GM18909 (cell line): ENCODE results near the gene B3GAT1.

ENCODE experiments used
- ATAC-seq: cut with Tn5 transposase; IDR thresholded peaks from one replicate; pipeline ENCODE4 v1.9.1; 2021; ENCODE audit warnings: mild to moderate bottlenecking; ENCODE audit not compliant: unreplicated experiment, poor library complexity

B3GAT1 gene

DNA sequence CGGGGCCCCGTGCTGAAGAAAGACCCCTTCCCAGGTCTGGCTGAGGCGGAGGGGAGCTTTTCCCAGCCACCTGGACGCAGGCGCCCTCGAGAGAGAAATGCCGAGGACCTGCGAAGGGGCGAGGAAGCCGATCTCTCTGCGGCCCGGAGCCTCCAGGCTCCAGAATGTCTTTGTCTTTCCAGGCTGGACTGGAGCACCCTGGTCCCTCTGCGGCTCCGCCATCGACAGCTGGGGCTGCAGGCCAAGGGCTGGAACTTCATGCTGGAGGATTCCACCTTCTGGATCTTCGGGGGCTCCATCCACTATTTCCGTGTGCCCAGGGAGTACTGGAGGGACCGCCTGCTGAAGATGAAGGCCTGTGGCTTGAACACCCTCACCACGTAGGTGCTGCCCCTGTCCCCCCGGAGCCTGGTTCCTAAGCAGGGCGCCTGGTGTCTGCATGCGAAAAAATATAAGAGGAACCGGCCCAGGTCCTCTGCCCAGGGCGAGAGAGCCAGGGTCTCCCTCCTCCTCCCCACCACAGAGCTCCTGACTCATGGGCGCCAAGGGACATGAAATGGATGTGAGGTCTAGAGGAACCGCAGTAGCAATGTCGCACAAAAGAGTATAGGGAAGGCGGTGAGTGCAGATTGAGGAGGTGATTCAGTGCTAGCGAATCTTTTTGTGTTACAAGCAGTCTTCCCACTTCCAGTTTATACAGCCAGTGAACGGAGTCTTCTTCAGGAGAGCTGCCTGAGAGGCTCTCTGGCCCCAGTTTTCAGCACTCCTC is 69.3 kb downstream of the B3GAT1 start:
- no peak for ATAC-seq

DNA sequence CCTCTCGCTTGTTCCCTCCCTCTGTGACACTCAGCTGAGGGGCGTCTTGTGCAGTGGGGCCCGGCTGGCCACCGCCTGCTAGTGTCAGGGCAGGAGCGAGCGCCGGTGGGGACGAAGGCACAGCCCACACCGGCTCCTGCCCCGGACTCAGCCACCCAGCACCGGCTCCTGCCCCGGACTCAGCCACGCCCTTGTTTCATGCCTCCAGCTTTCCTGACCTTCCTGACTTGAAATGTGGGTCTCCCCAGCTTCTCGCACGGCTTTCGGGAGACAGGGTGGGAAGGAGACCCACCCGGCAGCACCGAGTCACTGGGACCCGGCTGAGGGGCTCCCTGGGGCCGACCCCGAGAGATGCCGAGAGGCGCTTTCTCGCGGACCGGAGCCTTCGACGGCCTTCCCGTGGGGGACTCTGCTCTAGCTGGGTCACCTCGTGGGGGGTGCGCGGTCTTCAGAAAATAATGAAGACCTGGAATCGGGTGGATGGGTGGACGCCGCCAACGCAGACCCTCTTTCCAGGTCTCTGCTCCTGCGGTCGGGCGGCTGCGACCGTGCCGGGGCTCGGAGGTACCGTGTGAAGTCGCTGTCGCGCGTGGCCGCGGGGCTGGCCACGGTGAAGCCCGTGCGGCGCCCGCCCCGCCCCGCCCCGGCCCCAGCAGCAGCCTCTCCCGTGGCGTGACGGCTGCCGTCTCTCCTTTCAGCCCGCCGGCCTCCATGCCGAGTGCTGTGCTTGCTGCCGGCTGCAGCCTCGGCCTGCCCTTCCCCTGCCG is 70.1 kb downstream of the B3GAT1 start:
- ATAC-seq: no peak

DNA sequence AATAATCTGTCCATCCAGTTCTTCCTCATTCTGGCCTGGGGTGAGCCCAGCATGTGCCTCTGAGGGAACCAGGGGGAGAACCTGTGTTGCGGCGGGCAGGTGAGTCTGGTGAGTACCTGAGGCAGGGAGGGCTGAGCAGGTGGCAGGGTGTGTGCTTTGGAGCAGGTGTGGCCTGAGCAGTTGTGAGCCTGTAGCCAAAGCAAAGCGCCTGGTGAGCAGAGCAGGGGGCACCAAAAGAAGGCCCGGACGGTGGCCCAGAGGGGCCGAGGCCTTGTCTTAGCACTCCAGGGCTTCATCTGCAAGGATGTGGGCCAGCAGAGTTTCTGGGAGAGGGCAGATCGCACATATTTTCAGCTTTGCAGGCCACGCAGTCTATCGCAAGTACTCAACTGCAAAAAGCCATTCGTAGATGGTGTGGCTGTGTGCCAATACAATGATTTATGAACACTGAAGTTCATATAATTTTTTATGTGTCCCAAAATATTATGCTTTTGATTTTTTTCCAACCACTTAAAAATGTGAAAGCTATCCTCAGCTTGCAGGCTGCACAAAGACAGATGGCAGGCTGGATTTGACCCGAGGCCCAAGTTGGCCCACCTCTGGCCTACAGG is 71.6 kb downstream of the B3GAT1 start:
- no peak for ATAC-seq

DNA sequence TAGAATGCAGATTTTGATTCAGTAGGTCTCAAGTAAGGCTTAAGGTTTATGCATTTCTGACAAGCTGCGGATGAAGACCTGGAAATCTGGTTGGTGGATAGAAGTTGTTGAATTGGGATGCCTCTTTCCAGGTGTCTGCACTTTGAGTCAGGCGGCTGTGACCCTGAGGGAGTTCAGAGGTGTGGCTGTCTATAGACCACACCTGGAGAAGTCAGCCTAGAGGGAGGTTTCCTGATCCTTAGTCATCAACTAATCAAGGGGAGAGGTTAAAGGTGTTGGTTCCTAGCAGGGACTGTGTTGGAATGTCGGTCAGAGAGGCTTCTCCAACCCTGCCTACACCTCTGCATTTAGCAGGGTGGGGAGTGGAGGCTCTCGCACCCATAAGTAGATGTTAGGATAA is 72.3 kb downstream of the B3GAT1 start:
- ATAC-seq: no peak

DNA sequence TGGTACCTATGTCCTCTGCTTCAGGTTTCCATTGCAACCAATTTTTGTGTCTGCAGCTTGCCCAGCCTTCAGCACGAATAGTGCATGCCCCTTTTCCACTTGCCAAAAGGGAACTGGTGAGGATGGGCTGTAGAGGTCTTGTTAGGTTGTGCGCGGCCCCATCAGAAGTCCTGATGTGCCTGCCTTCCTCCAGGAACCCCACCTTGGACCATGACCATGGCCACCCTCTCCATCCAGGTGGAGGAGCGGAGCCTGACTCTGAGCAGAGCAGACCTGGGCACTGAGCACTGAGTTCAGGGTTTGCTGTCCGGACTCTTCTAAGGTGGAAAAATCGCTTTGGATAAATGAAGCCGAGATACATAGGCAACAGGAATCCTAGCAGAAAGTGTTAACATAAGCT is 73.4 kb downstream of the B3GAT1 start:
- no peak for ATAC-seq

DNA sequence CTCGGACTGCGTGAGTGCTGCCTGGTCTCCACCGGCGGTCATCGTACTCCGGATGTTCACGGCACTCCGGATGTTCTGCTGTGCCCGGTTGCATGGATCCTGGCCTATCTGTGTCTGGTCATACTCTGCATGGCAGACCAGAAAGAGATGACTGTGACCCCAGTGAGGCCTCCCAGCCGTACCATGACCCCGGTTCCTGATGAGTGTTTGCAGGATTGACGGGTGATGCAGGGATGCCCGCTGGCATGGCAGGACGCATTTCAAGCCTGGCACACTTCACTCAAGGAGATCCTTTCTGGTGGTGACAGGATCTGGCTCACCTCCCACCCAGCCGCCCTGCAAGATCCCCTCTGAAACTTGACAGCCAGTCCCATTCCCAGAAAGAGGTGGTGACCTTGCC is 74.0 kb downstream of the B3GAT1 start:
- ATAC-seq: no peak

DNA sequence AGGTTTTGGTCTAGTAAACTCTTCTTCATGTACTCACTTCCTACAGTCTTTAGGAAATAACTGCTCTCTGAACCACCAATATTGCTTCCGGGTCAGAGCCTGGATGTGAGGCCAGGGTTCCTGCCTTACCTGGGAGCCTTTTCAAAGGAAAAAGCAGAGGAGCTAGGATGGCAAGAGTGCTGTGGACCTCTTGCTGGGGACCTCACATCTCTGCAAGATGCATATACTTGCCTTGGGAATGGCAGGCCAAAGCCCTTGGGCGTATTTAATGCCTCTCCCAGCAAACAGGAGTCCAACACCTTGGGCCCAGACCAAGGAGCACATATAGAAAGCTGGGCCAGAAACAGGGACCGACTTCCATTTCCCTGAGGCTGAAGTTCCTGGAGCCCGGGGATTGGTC is 75.0 kb downstream of the B3GAT1 start:
- no peak for ATAC-seq

DNA sequence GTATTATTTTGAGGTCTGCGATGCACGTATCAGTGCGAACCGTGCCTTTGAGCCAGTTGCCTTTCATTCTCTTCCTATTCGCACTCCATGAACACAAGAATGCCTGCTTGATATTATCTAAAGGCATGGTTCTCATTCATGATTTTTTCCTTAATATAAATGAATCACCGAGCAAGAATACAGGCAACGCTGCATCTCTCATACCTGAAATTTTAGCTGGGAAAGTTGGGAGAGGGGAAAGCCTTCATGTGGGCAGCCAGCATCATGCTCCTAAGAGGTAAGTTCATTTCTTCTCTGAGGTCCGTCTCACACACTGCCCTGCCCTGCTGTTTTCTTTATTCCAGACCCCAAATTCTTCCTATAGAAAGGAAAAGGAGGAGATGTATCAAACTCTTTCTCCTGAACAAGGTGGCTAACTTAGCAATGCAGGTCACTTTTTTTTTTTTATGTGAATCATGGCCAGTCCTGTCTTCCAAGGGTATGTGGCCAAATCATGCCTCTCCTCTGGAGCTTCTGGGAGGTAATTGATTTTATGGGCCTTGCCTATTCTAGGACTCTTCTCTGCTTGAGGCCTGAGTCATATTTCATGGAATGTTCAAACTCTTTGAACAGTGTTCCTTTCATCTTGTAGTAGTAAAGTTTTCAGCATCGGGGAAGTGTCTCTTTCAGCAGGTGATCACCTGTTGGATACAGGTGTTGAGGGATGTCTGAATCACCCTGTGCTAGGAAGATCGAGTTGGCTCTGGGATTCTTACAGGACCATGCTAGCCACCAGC is 77.1 kb downstream of the B3GAT1 start:
- ATAC-seq: no peak

DNA sequence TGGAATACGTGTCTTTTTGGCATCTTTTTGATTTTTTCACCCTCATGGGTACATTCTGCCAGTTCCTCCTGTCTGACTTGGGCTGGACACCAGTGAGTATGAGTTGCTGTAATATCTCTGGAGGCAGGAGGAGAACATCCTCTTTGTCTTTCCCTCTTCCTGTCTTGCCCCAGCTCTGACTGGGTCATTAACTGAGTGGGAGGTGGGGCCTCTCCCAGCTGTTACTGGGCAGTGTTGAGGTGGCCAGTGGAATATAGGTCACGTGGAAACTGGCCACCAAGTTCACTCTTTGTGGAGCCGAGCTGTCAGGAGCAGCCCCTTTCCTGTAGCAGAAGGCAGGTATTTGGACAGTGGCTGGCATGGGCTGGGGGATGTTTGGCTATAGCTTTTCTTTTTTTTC is 78.1 kb downstream of the B3GAT1 start:
- ATAC-seq: no peak

DNA sequence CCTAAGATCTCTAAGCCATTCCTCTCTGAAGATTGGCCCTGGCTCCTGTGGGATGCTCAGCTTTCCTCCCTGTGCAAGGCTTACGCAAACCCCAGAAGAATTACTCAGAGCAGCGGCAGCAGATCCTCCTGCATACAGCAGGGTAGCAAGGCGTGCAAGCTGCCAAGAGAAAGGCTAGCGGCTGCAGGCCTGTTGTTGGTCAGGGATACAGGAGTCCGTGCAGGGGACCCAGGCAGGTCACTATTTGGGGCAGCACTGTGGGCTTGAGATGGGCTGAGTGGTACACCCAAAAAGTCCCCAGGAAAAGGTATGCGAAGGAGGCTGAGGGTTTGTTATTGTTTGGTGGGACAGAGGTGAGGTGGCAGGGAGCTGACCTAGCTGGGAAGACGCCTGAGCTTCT is 78.7 kb downstream of the B3GAT1 start:
- no peak for ATAC-seq

DNA sequence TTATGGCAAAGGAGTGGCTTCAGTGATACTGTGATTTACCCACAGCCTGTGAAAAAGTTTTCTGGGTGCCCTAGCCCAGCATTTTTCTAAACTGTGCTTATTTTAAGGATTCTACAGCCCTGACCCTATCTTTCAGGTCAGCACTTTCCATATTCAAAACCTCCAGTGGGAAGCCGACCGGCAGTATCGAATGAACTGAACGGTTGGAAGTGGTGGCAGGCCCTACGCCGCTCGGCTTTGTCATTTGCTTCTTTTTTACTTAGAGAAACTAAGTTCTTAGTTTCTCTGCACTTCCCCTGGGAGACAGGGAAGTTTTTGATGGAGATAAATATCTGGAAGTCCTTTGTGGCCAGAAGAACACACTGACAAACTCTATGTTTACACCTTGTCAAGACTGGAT is 79.3 kb downstream of the B3GAT1 start:
- no peak for ATAC-seq

DNA sequence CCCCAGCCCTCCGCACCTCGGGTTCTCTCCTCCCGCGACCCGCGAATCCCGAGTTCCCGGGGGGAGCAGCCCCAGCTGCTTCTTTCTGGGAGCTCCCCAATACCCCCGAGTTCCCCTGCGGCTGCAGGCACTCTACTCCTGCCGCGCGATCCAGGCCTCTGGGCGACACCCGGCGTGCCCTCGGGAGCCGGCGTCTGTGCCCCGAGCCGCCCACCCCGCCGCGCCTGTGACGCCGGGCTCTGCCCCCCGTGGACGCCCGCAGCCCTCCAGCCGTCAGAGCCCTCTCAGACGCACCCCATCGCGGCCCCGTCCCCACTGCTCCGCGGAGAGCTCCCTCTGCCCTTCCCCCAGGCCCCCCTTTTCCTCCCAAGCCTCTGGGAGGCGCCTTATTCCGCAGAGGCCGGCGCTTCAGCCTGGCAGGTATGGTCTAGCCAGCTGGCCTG is 79.8 kb downstream of the B3GAT1 start:
- ATAC-seq: peak; percentile 31

DNA sequence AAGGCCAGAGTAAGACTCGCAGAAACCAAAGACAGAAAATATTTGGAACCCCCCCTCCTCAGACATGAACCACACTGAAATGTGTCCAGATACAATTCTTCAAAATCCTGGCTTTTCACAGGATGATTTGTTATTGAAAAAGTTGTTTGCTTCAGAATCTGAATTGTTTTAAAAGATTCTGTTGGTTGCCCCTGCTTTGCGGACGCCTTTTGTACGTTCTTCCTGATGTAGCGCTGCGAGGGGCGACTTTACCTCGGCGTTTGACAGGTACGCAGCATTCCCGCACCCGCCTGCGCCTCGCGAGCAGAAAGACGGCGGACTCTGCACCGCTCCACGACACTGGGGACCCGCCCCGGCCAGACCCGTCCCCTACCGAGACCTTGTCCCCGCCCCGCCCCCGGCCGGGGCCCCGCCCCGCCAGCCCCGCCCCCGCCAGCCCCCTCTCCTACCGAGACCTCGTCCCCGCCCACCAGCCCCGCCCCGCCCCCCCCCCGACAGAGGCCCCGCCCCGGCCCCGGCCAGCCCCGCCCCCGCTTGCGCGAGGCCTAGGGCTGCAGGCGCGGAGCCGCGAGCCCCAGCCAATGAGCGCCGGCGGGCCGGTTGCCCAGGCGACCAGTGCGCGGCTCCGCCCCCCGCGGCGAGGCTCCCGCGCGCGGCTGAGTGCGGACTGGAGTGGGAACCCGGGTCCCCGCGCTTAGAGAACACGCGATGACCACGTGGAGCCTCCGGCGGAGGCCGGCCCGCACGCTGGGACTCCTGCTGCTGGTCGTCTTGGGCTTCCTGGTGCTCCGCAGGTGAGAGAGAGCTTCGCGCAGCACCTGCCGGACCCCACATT is 80.5 kb downstream of the B3GAT1 start, which contains the start of gene GLB1L2:
GLB1L2 (plus strand) TSS at position 635 of the 835 bp plus-strand sequence; CDS start at position 709, 74 bp downstream.
- peak; percentile 72 for ATAC-seq

DNA sequence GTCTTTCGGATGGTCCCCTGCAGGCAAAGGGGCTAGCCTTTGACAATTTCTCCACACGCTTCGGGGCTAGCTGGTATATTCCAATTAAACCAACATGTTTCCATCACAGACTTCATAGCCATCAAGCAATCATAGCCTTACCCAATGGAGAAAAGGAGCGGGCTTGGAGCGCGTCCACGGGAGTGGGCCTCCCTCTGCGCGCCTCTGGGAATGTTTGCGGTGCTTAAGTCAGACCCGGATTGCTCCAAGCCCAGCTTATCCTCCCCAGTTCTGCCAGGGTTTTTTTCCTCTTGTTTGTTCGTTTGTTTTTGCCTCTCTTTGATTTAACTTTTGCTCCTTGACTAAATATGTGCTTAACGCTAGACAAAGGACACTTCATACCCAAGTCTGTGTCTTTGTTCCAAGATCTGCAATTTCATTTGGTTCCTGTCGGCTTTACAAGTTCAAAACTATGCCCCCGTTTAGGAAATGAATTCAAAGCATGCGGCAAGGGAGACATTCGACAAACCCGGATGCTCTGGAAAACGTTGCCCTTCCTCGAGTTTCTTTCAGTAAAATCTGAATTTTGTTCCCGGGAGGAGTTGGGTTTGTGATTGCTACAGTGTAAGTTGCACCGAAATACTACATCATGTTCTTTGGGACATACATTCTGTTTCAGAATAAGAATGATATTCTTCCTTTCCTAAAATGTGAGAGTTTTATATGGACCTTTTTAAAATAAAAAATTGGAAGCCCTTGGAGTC is 81.3 kb downstream of the B3GAT1 start:
- ATAC-seq: no peak
